Measurements from ENCODE around the gene LIPC.

- TF ChIP-seq RAD21 (CRISPR knock-in tag; conservative IDR thresholded peaks at IDR 0.05 in 1 of 2, IDR thresholded peaks at IDR 0.05 in 1 of 2) (no peak), BHLHE40 (IDR thresholded peaks at IDR 0.05; ENCODE audit: low read length) (no peak), HOMEZ (CRISPR knock-in tag; IDR thresholded peaks at IDR 0.05) (no peak), PHF20 (IDR thresholded peaks at IDR 0.05; ENCODE audit: partially characterized antibody) (no peak), ZNF184 (CRISPR knock-in tag; IDR thresholded peaks at IDR 0.05) (no peak), ZFP36 (IDR thresholded peaks at IDR 0.05; ENCODE audit: low read depth, low read length, partially characterized antibody) (no peak), MED1 (CRISPR knock-in tag; IDR thresholded peaks at IDR 0.05; ENCODE audit: borderline replicate concordance) (no peak), ARID1B (IDR thresholded peaks at IDR 0.05) (no peak), NRF1 (conservative IDR thresholded peaks at IDR 0.05 in 1 of 2, IDR thresholded peaks at IDR 0.05 in 1 of 2) (no peak), CTCF (IDR thresholded peaks at IDR 0.05 in 2 of 3, conservative IDR thresholded peaks at IDR 0.05 in 1 of 3; ENCODE audit: insufficient read depth in 2 of 3, low read depth in 1 of 3, low read length in 3 of 3) (no peak), SMARCA4 (IDR thresholded peaks at IDR 0.05) (no peak)
Measured at GRCh38 chr15:58425834-58426233, 6.0 kb upstream of the LIPC start.
